Kidney (tissue), 14 donors: Measurements from ENCODE around the gene IRF6. TPM values are rescaled to one million over a fixed set of nuclear protein-coding genes. Genes with fewer than 3 reads are reported as not detected.

Source experiments
- DNase-seq, 5 donors: peaks; one replicate each; pipeline ENCODE4 v3.0.0-alpha.2; 2013 to 2020
- FAIRE-seq: peaks from 2 replicates; lab custom pipeline; 2012; peaks lifted over from hg19 to GRCh38; lab: Jason Lieb, UNC
- H3K27ac ChIP-seq, 2 donors: one replicate each; pipeline ENCODE4 v1.7.0; 2013; ENCODE audit warnings: low read depth in 2 of 2, low read length in 2 of 2, inconsistent platforms in 1 of 2
- H3K27me3 ChIP-seq: one replicate; pipeline ENCODE4 v1.7.1; 2013; ENCODE audit warnings: low read length, inconsistent platforms; ENCODE audit not compliant: control insufficient read depth, insufficient read depth
- H3K36me3 ChIP-seq, 3 donors: one replicate each; pipeline versions ENCODE4 v1.7.0 to v1.7.1; 2013; ENCODE audit warnings: low read length in 3 of 3, control low read depth in 1 of 3, inconsistent platforms in 1 of 3; ENCODE audit not compliant: insufficient read depth in 3 of 3, control insufficient read depth in 2 of 3
- H3K4me1 ChIP-seq, 3 donors: one replicate each; pipeline versions ENCODE4 v1.7.0 to v1.7.1; 2013; ENCODE audit warnings: low read length in 3 of 3, inconsistent platforms in 1 of 3, low read depth in 1 of 3; ENCODE audit not compliant: control insufficient read depth in 2 of 3, insufficient read depth in 2 of 3
- H3K4me3 ChIP-seq, 3 donors: one replicate each; pipeline versions ENCODE4 v1.7.0 to v1.8.1; 2013; ENCODE audit warnings: low read length in 3 of 3, control low read depth in 1 of 3, inconsistent platforms in 1 of 3
- H3K9ac ChIP-seq, 3 donors: one replicate each; pipeline versions ENCODE4 v1.7.0 to v1.7.1; 2013; ENCODE audit warnings: low read length in 3 of 3, control low read depth in 1 of 3, inconsistent platforms in 1 of 3
- H3K9me3 ChIP-seq, 3 donors: one replicate each; pipeline versions ENCODE4 v1.7.0 to v1.7.1; 2013; ENCODE audit warnings: low read length in 3 of 3, control low read depth in 1 of 3, inconsistent platforms in 1 of 3; ENCODE audit not compliant: control insufficient read depth in 2 of 3, insufficient read depth in 1 of 3
- intact Hi-C: fragments of 100-400 bp; cut with DNase I; formaldehyde crosslinking; loops from one replicate; pipeline ENCODE4 v1.11.1; 2022
- polyA plus RNA-seq: library from polyadenylated mRNA; stranded (reverse); fragments of 350-450 nt; fragmentation: Illumina TruSeq; extraction: RNeasy Lipid Tissue Mini Kit (QIAGEN cat#74804); gene quantifications from one replicate; pipeline ENCODE4 v1.2.3, GENCODE V29; 2014; ENCODE audit warnings: low read depth, low replicate concordance; ENCODE audit not compliant: insufficient read depth
- total RNA-seq: library from RNA; stranded (reverse); fragmentation: NEBNext Ultra II Directional; extraction: Animal tissue kit (Norgen Biotek cat#: 25700); gene quantifications from one replicate; pipeline ENCODE4 v1.2.1, GENCODE V29; 2021
- TF ChIP-seq, protein P1 (sequence below): IDR thresholded peaks from 3 replicates; pipeline ENCODE4 v1.5.1; 2012; ENCODE audit warnings: mild to moderate bottlenecking, moderate library complexity, borderline replicate concordance; ENCODE audit not compliant: insufficient read depth; ENCODE audit errors: extremely low read depth
- donor health status: control.
- donor health status: control.
- donor health status: control.
- donor health status: control.
- donor health status: control.
- donor health status: DM: yes; HTN: yes; CAD: no.
- donor health status: Normal renal cell carcinoma (clear cell type).

IRF6 gene
- total and polyA plus RNA-seq, 2 donors from 2014 or later: 24.0 to 37.1 TPM

DNA sequence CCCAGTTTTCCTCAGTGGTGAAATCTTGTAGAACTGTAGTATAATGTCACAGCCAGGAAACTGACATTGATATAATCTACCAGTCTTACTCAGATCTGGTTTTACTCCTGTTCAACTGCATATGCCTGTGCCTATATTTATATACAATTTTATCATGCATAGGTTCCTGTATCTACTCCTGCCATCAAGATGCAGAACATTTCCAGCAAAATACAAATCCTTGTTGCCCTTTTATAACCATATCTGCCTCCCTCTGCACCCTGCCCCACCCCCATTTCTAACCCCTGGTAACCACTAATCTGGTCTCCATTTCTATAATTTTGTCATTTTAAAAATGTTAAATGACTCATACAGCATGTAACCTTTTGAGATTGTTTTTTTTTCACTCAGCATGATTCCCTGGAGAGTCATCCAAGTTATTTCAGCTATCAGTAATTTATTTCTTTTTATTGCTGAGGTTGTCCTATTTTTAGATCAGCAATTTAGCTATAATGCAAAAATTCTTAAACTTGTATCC, 29.9 kb upstream of the IRF6 start:
- FAIRE-seq (no peak), DNase-seq (no peak)
- H3K4me3 ChIP-seq: no peak overlapping the region
- peaks cover 6 to 62% (median 55%) of the 10 kb centered on the region in 3 donors for H3K36me3 ChIP-seq
- H3K9me3 ChIP-seq: no peaks in the 10 kb centered on the region
- no peaks in the 10 kb centered on the region for H3K27me3 ChIP-seq
- H3K4me1 ChIP-seq: no peaks in the 10 kb centered on the region
- TF ChIP-seq, protein P1, sequence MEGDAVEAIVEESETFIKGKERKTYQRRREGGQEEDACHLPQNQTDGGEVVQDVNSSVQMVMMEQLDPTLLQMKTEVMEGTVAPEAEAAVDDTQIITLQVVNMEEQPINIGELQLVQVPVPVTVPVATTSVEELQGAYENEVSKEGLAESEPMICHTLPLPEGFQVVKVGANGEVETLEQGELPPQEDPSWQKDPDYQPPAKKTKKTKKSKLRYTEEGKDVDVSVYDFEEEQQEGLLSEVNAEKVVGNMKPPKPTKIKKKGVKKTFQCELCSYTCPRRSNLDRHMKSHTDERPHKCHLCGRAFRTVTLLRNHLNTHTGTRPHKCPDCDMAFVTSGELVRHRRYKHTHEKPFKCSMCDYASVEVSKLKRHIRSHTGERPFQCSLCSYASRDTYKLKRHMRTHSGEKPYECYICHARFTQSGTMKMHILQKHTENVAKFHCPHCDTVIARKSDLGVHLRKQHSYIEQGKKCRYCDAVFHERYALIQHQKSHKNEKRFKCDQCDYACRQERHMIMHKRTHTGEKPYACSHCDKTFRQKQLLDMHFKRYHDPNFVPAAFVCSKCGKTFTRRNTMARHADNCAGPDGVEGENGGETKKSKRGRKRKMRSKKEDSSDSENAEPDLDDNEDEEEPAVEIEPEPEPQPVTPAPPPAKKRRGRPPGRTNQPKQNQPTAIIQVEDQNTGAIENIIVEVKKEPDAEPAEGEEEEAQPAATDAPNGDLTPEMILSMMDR: no peak
- no peak overlapping the region for H3K27ac ChIP-seq
- intact Hi-C loops: no loop called here
- H3K9ac ChIP-seq: no peak overlapping the region

DNA sequence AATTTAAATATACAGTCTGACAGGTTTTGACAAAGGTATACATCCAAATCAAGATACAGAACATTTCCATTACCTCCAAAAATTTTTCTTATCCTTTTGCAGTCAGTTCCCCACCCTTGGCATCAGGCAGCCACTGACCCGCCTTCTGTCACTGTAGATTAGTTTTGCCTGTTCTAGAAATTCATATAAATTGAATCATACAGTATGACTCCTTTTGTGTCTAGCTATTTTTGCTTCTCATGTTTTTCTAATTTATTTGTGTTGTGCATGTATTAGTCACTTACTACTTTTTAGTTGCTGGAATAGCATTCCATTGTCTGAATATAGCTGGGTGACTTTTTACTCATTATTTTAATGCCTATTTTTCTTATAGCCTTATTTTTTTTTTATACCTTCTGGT, 25.7 kb upstream of the IRF6 start:
- H3K9me3 ChIP-seq: no peaks in the 10 kb centered on the region
- no peak overlapping the region for H3K9ac ChIP-seq
- FAIRE-seq: no peak
- H3K36me3 ChIP-seq: peaks cover 6 to 35% (median 29%) of the 10 kb centered on the region in 3 donors
- intact Hi-C loops: no loop called here
- H3K27me3 ChIP-seq: no peaks in the 10 kb centered on the region
- DNase-seq: no peak
- H3K4me1 ChIP-seq: peaks cover 0 to 3% (median 0%) of the 10 kb centered on the region in 3 donors
- no peak overlapping the region for H3K27ac ChIP-seq
- TF ChIP-seq, protein P1: no peak
- H3K4me3 ChIP-seq: no peak overlapping the region

DNA sequence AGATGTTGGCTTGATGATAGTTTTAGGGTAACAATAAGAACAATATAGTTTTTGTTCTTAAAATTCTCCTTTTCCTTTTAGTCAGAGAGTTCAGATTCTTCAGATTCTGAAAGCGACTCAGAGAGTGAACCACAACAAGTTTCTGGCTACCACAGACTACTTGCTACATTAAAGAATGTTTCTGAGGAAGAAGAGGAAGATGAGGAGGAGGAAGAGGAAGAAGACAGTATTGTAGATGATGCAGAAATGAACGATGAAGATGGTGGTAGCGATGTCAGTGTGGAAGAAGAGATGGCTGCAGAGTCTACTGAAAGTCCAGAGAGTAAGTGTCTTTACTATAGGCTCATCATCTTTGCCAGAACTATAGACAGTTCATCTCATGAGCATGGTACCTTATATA, 24.8 kb upstream of the IRF6 start:
- H3K4me1 ChIP-seq: peaks cover 0 to 3% (median 0%) of the 10 kb centered on the region in 3 donors
- DNase-seq (no peak), FAIRE-seq (no peak)
- intact Hi-C loops: no loop called here
- no peaks in the 10 kb centered on the region for H3K9me3 ChIP-seq
- peaks cover 6 to 35% (median 25%) of the 10 kb centered on the region in 3 donors for H3K36me3 ChIP-seq
- TF ChIP-seq, protein P1: no peak
- H3K4me3 ChIP-seq: no peak overlapping the region
- no peaks in the 10 kb centered on the region for H3K27me3 ChIP-seq
- H3K9ac ChIP-seq: no peak overlapping the region
- no peak overlapping the region for H3K27ac ChIP-seq

DNA sequence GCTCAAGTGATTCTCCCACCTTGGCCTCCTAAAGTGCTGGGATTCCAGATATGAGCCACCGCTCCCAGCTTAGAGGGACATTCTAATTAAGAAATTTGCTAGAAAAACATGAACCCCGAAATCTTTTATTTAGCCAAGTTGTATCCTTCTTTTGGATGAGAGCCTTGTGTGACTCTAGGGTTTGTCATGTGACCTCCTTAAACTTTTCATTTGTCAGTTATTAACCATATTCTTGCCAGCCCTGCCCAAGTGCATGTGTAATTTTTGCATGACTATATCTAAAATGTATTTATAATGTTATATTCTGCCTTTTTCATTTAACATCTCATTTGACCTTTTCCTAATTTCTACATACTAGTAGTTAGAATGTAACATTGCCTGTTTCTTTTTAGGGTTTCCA, 23.8 kb upstream of the IRF6 start:
- Histone ChIP-seq H3K4me1 (peaks cover 0 to 3% (median 0%) of the 10 kb centered on the region in 3 donors), H3K36me3 (peaks cover 6 to 28% (median 20%) of the 10 kb centered on the region in 3 donors), H3K27me3 (no peaks in the 10 kb centered on the region), H3K27ac (no peak overlapping the region), H3K9me3 (no peaks in the 10 kb centered on the region), H3K9ac (no peak overlapping the region), H3K4me3 (no peak overlapping the region)
- DNase-seq (no peak), FAIRE-seq (no peak)
- intact Hi-C loops: no loop called here
- TF ChIP-seq, protein P1: no peak
